Osteoblast (primary cell): ENCODE data around the gene C2orf76. TPM values are rescaled to one million over a fixed set of nuclear protein-coding genes. Genes with fewer than 3 reads are reported as not detected.

Source experiments
- DNase-seq: peaks from one replicate; pipeline ENCODE4 v3.0.0; 2011; ENCODE audit warnings: low spot score, mixed read lengths; ENCODE audit not compliant: insufficient read length; ENCODE audit errors: missing footprints
- H2AFZ ChIP-seq: 2 replicates; pipeline ENCODE4 v1.6.0; 2011; ENCODE audit warnings: mild to moderate bottlenecking, low read length
- H3K27ac ChIP-seq: 2 replicates; pipeline ENCODE4 v1.5.1; 2011; ENCODE audit warnings: mild to moderate bottlenecking, low read depth, low read length, moderate library complexity
- H3K27me3 ChIP-seq: 2 replicates; pipeline ENCODE4 v1.6.0; 2012; ENCODE audit warnings: mild to moderate bottlenecking, control low read depth, inconsistent platforms, low read length, moderate library complexity; ENCODE audit not compliant: insufficient read depth
- H3K36me3 ChIP-seq: 2 replicates; pipeline ENCODE4 v1.5.1; 2011; ENCODE audit warnings: mild to moderate bottlenecking, low read length, control low read depth, moderate library complexity; ENCODE audit not compliant: insufficient read depth
- H3K4me1 ChIP-seq: 2 replicates; pipeline ENCODE4 v1.5.1; 2011; ENCODE audit warnings: mild to moderate bottlenecking, low read length, control low read depth, moderate library complexity; ENCODE audit not compliant: insufficient read depth
- H3K4me2 ChIP-seq: 2 replicates; pipeline ENCODE4 v1.6.0; 2011; ENCODE audit warnings: mild to moderate bottlenecking, low read length; ENCODE audit not compliant: insufficient read depth
- H3K4me3 ChIP-seq: fragments of 200-600 bp; sonication (generic); 3 replicates; pipeline ENCODE4 v1.5.1; 2012; ENCODE audit warnings: mild to moderate bottlenecking, low read length, inconsistent platforms; ENCODE audit not compliant: insufficient read depth
- H3K79me2 ChIP-seq: 2 replicates; pipeline ENCODE4 v1.6.0; 2012; ENCODE audit warnings: mild to moderate bottlenecking, low read length, control low read depth, inconsistent platforms; ENCODE audit not compliant: insufficient read depth
- H3K9me3 ChIP-seq: 2 replicates; pipeline ENCODE4 v1.5.1; 2011; ENCODE audit warnings: low read depth, low read length, control low read depth
- H4K20me1 ChIP-seq: 2 replicates; pipeline ENCODE4 v1.6.0; 2012; ENCODE audit warnings: mild to moderate bottlenecking, low read length, control low read depth; ENCODE audit not compliant: insufficient read depth
- CTCF ChIP-seq: IDR thresholded peaks from 2 replicates; pipeline ENCODE4 v1.5.1; 2011; ENCODE audit warnings: mild to moderate bottlenecking, low read depth, low read length, moderate library complexity; ENCODE audit errors: extremely low read depth
- total RNA-seq: library from RNA; depleted of rRNA; stranded (reverse); fragments of >200 nt; gene quantifications from 2 replicates; pipeline ENCODE4 v1.2.3, GENCODE V29; 2012

Gene C2orf76
- 6.5 and 10.3 TPM in 2 replicates for total RNA-seq

- H3K36me3 ChIP-seq, result peaks cover 35% of the 10 kb centered on the region
- TF ChIP-seq CTCF, result no peak
- H3K27ac ChIP-seq, result peak within 1 kb of the TSS; percentile 85
- peaks cover 20% of the 10 kb centered on the region for H4K20me1 ChIP-seq
- H3K27me3 ChIP-seq, result no peaks in the 10 kb centered on the region
- peak within 1 kb of the TSS; percentile 100 for H3K4me2 ChIP-seq
- H3K4me3 ChIP-seq, result peak within 1 kb of the TSS; percentile 99
- peaks cover 53% of the 10 kb centered on the region for H3K79me2 ChIP-seq
- H2AFZ ChIP-seq, result peak within 1 kb of the TSS; percentile 100
- H3K9me3 ChIP-seq, result no peaks in the 10 kb centered on the region
- DNase-seq, result peak; percentile 99
- H3K4me1 ChIP-seq, result peaks cover 17% of the 10 kb centered on the region
These were observed at the start of gene C2orf76, which contains the start of gene DBI for GRCh38 chr2:119366649-119367471. Gene C2orf76, minus strand, starts transcription at chr2:119366834. Its CDS starts 26,875 bp downstream, at chr2:119339959. Gene DBI, plus strand, starts transcription at chr2:119366977. Its CDS starts 75 bp downstream, at chr2:119367052.

- H3K4me1 ChIP-seq, result peaks cover 15% of the 10 kb centered on the region
- DNase-seq, result no peak
- H2AFZ ChIP-seq, result no peak overlapping the region
- peaks cover 31% of the 10 kb centered on the region for H3K27me3 ChIP-seq
- H3K79me2 ChIP-seq, result no peaks in the 10 kb centered on the region
- H3K4me2 ChIP-seq, result no peak overlapping the region
- no peaks in the 10 kb centered on the region for H3K9me3 ChIP-seq
- H4K20me1 ChIP-seq, result no peaks in the 10 kb centered on the region
- no peaks in the 10 kb centered on the region for H3K36me3 ChIP-seq
- no peak for TF ChIP-seq CTCF
- no peak overlapping the region for H3K4me3 ChIP-seq
- H3K27ac ChIP-seq, result no peak overlapping the region
These were observed 49.0 kb upstream of the C2orf76 start for GRCh38 chr2:119415630-119416029.

- Histone ChIP-seq H3K27ac (no peak overlapping the region), H3K4me2 (no peak overlapping the region), H3K79me2 (no peaks in the 10 kb centered on the region), H4K20me1 (no peaks in the 10 kb centered on the region), H2AFZ (no peak overlapping the region), H3K27me3 (peaks cover 28% of the 10 kb centered on the region), H3K9me3 (no peaks in the 10 kb centered on the region), H3K4me3 (no peak overlapping the region), H3K36me3 (no peaks in the 10 kb centered on the region), H3K4me1 (peaks cover 15% of the 10 kb centered on the region)
- no peak for DNase-seq
- no peak for TF ChIP-seq CTCF
These were observed 48.3 kb upstream of the C2orf76 start for GRCh38 chr2:119414894-119415293.

GRCh38 chr2:119409506-119409905 is 42.9 kb upstream of the C2orf76 start:
- H3K4me2 ChIP-seq, result no peak overlapping the region
- no peak overlapping the region for H2AFZ ChIP-seq
- TF ChIP-seq CTCF, result no peak
- DNase-seq, result no peak
- no peak overlapping the region for H3K4me3 ChIP-seq
- no peaks in the 10 kb centered on the region for H3K79me2 ChIP-seq
- H3K27ac ChIP-seq, result no peak overlapping the region
- H4K20me1 ChIP-seq, result no peaks in the 10 kb centered on the region
- no peaks in the 10 kb centered on the region for H3K9me3 ChIP-seq
- H3K36me3 ChIP-seq, result no peaks in the 10 kb centered on the region
- H3K27me3 ChIP-seq, result peaks cover 12% of the 10 kb centered on the region
- no peaks in the 10 kb centered on the region for H3K4me1 ChIP-seq
